Central memory CD8-positive, alpha-beta T cell (primary cell): ENCODE measurements around the gene PCSK6.

Source experiments
- ATAC-seq: fragments of 150-1000 bp; cut with Tn5 transposase; replicated peaks from 2 replicates; pipeline ENCODE4 v1.10.0; 2022; ENCODE audit warnings: mild to moderate bottlenecking, moderate FRiP score, moderate number of reproducible peaks; ENCODE audit not compliant: poor library complexity, severe bottlenecking; ENCODE audit errors: extremely low read depth
- DNase-seq, 2 donors: peaks; one replicate each; pipeline ENCODE4 v3.0.0; 2021; ENCODE audit warnings: low spot score in 2 of 2
- H3K27ac Mint-ChIP-seq: one replicate; pipeline ENCODE4 v1.8.0; 2022; ENCODE audit warnings: low read depth, mild to moderate bottlenecking, moderate library complexity, mixed read lengths
- H3K27me3 Mint-ChIP-seq: one replicate; pipeline ENCODE4 v1.8.0; 2022; ENCODE audit warnings: mixed read lengths
- H3K36me3 Mint-ChIP-seq: one replicate; pipeline ENCODE4 v1.8.0; 2022; ENCODE audit warnings: mild to moderate bottlenecking, moderate library complexity, mixed read lengths; ENCODE audit not compliant: insufficient read depth
- H3K4me1 Mint-ChIP-seq: one replicate; pipeline ENCODE4 v1.8.0; 2022; ENCODE audit warnings: mixed read lengths
- H3K4me3 Mint-ChIP-seq: one replicate; pipeline ENCODE4 v1.8.0; 2022; ENCODE audit warnings: mild to moderate bottlenecking, moderate library complexity, mixed read lengths
- H3K9me3 Mint-ChIP-seq: one replicate; pipeline ENCODE4 v1.8.0; 2022; ENCODE audit warnings: mixed read lengths

PCSK6 gene

DNA sequence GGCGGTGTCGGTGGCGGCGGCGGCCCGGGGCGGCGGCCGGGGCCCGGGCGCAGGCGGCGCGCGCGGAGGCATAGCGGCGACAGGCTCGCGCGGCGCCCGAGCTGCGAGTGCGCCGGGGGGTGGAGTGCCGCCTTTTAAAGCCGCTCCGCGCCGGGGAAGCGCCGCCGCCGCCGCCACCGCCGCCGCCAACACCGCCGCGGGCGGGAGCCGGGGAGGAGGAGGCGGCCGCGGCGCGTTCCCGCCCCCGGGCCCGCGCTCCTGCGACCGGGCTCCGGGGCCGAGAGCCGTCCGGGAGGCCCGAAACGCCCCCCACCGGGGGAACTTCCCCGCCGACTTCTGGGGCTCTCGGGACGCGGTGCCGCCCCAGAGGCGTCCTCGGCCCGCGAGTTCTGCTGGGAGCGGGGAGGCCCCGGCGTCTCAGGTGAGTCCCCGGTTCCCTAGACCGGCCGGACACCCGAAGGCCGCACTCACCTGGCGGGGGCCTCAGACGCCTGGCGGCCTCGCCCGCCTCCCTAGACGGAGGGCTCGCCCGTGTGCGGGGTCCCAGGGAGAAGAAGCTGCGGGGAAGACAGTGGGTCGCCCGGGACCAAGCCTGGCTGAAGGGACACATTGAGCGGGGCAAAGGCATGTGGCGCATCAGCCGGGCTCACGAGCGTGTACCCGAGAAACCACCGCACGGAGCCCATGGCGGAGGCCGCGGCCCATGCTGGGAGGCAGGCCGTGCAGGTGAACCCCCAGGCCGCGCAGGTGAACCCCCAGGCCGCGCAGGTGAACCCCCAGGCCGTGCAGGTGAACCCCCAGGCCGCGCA is at the start of gene PCSK6:
Gene PCSK6, minus strand, starts transcription at position 109 of the 809 bp plus-strand sequence. Its CDS starts 37 bp downstream, at position 72.
- DNase-seq: no peak
- Mint-ChIP-seq H3K4me3 (no peak within 1 kb of the TSS), H3K9me3 (no peaks in the 10 kb centered on the region), H3K36me3 (peaks cover 3% of the 10 kb centered on the region), H3K4me1 (peaks cover 5% of the 10 kb centered on the region), H3K27me3 (peaks cover 62% of the 10 kb centered on the region), H3K27ac (no peak within 1 kb of the TSS)
- no peak for ATAC-seq

DNA sequence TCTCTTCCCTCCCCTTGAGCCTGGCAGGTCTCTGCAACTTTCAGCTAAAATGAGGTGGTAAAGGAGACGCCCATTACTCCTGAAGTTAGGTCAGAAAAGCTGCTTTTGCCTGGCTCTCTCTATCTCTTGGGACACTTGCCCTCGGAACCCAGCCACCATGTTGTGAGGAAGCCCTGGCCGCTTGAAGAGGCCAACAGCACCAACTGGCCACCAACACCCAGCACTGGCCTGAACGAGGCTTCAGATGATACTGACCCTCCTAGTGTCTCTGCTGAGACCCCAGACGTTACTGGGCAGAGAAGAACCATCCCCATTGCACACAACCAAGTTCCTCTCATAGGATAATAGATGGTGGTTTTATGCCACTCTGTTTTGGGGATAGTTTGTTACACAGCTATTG is 49.5 kb upstream of the PCSK6 start:
- ATAC-seq (no peak), DNase-seq (no peak)
- peaks cover 40% of the 10 kb centered on the region for H3K27me3 Mint-ChIP-seq
- no peaks in the 10 kb centered on the region for H3K36me3 Mint-ChIP-seq
- H3K4me3 Mint-ChIP-seq: no peak overlapping the region
- no peaks in the 10 kb centered on the region for H3K4me1 Mint-ChIP-seq
- no peaks in the 10 kb centered on the region for H3K9me3 Mint-ChIP-seq
- no peak overlapping the region for H3K27ac Mint-ChIP-seq

GRCh38 chr15:101538177-101538576 is 48.7 kb upstream of the PCSK6 start:
- no peak overlapping the region for H3K27ac Mint-ChIP-seq

GRCh38 chr15:101537483-101538080 is 48.1 kb upstream of the PCSK6 start:
- Mint-ChIP-seq H3K4me3 (no peak overlapping the region), H3K27me3 (peaks cover 36% of the 10 kb centered on the region), H3K4me1 (no peaks in the 10 kb centered on the region), H3K27ac (no peak overlapping the region), H3K36me3 (peaks cover 1% of the 10 kb centered on the region), H3K9me3 (no peaks in the 10 kb centered on the region)
- no peak for ATAC-seq
- no peak for DNase-seq

More at GRCh38 chr15:101538177-101538576, 48.7 kb upstream of the PCSK6 start:
- Mint-ChIP-seq H3K4me1 (no peaks in the 10 kb centered on the region), H3K27me3 (peaks cover 33% of the 10 kb centered on the region), H3K4me3 (no peak overlapping the region), H3K9me3 (no peaks in the 10 kb centered on the region), H3K36me3 (no peaks in the 10 kb centered on the region)
- ATAC-seq (no peak), DNase-seq (no peak)

DNA sequence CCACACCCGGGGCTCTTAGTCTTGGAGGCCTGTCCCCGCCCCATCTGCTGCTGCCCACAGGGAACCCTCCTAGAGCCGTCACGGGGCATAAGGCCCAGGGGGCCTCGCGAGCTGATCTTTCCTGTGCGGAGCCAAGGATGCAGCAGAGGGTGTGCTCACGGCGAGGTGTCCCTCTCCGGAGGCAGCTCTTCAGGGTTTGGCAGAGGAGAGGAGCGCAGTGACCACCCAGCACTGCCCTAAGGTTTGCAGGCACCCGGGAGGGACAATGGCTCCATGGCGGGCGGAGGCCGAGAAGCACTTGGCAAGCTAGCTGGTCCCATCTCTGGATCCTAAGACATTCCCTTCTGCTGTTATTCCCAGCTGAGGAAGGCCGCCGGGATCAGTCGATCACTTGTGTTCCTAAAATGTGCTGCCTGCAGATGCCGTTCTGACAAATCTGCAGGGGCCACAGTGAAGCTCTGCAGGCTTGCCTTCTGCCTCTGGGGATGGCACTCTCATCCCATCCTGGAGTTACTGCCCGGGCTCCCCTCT is 47.4 kb upstream of the PCSK6 start:
- Mint-ChIP-seq H3K4me3 (no peak overlapping the region), H3K27me3 (peaks cover 42% of the 10 kb centered on the region), H3K4me1 (no peaks in the 10 kb centered on the region), H3K36me3 (peaks cover 1% of the 10 kb centered on the region), H3K27ac (no peak overlapping the region), H3K9me3 (no peaks in the 10 kb centered on the region)
- ATAC-seq: no peak
- no peak for DNase-seq

DNA sequence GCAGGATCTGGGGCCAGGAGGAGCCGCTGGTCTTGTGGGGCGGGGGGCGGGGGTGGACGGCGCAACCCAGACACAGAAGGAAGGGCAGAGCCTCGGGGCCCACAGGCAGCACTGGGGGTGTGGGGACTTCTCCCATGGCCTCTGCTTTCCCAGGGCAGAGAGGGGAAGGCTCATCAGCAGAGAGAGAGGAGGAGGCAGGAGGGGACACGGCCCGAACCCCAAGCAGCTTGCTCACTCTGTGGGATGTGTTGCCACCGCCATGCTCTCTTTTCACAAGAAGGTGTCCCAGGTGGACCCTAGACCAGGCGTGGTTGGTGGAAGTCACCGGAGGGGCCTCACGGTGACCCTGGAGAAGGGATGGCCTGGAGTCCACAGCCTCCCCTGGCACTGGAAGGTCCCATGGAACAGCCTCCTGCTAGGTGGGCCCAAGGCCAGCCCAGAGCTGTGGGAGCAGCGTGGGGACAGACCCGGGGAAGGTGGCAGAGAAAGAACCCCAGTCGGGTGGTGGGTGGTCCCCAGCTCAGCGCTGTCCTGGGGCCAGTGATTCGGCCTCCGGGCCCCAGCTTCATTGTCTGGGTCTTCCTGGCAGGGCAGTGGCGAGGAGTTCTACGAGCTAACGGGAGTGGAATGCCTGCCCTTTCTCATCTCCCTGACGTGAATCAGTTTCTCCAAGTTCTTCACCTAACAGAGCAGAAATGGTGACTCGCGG is 46.8 kb upstream of the PCSK6 start:
- DNase-seq (no peak), ATAC-seq (no peak)
- Mint-ChIP-seq H3K27me3 (peaks cover 42% of the 10 kb centered on the region), H3K27ac (no peak overlapping the region), H3K4me3 (no peak overlapping the region), H3K4me1 (no peaks in the 10 kb centered on the region), H3K36me3 (peaks cover 1% of the 10 kb centered on the region), H3K9me3 (no peaks in the 10 kb centered on the region)

DNA sequence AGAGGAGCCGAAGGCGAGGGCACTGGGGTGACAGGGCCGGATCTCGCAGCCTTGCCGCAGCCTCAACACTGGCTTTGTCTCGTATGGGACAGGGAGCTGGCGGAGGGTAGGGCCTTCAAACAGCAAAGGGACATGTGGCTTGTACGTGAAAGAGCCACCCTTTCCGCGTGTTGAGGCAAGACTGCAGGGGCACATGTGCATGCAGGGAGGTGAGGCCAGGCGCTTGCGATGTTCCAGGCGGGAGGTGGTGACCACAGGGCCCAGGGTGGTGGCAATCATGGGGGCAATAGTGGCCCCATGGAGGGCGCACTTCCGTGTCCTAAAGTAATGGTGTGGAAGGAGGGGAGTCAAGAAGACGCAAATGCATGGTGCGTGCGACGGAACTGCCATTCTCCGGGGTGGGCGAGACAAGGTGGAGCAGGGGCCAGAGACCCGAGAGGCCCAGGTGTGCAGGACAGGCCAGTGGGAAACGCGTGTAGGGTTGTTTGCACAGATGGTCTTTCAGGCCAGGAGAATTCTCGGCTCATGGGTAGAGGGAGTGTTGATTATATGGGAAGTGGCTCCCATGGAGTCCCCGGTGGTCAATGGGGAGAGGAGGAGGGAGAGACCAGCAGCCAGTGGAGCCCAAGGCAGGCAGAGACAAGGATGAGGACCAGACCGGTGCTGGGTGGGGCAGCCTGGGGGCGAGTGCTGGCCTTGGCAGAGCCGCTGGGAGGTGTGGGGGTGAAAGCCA is 45.8 kb upstream of the PCSK6 start:
- Mint-ChIP-seq H3K27ac (no peak overlapping the region), H3K4me3 (no peak overlapping the region), H3K9me3 (no peaks in the 10 kb centered on the region), H3K4me1 (no peaks in the 10 kb centered on the region), H3K27me3 (peaks cover 37% of the 10 kb centered on the region), H3K36me3 (peaks cover 1% of the 10 kb centered on the region)
- DNase-seq (no peak), ATAC-seq (no peak)

GRCh38 chr15:101534376-101534970 is 45.0 kb upstream of the PCSK6 start:
- peaks cover 1% of the 10 kb centered on the region for H3K36me3 Mint-ChIP-seq
- H3K27ac Mint-ChIP-seq: no peak overlapping the region
- peak; percentile 1 to 5 for DNase-seq
- H3K9me3 Mint-ChIP-seq: no peaks in the 10 kb centered on the region
- H3K4me1 Mint-ChIP-seq: no peaks in the 10 kb centered on the region
- H3K4me3 Mint-ChIP-seq: no peak overlapping the region
- H3K27me3 Mint-ChIP-seq: peaks cover 35% of the 10 kb centered on the region
- ATAC-seq: no peak

GRCh38 chr15:101533371-101534140 is 44.0 kb upstream of the PCSK6 start:
- H3K27me3 Mint-ChIP-seq: peaks cover 42% of the 10 kb centered on the region

GRCh38 chr15:101532865-101533264 is 43.4 kb upstream of the PCSK6 start:
- peak; percentile 6 to 8 for DNase-seq
- no peaks in the 10 kb centered on the region for H3K4me1 Mint-ChIP-seq
- no peak overlapping the region for H3K27ac Mint-ChIP-seq
- H3K36me3 Mint-ChIP-seq: peaks cover 1% of the 10 kb centered on the region
- ATAC-seq: no peak
- H3K4me3 Mint-ChIP-seq: no peak overlapping the region
- H3K27me3 Mint-ChIP-seq: peaks cover 49% of the 10 kb centered on the region
- no peaks in the 10 kb centered on the region for H3K9me3 Mint-ChIP-seq

More at GRCh38 chr15:101533371-101534140, 44.0 kb upstream of the PCSK6 start:
- no peaks in the 10 kb centered on the region for H3K9me3 Mint-ChIP-seq
- DNase-seq (peak; percentile 0 to 6), ATAC-seq (no peak)
- H3K36me3 Mint-ChIP-seq: peaks cover 1% of the 10 kb centered on the region
- H3K4me3 Mint-ChIP-seq: no peak overlapping the region
- H3K27ac Mint-ChIP-seq: no peak overlapping the region
- no peaks in the 10 kb centered on the region for H3K4me1 Mint-ChIP-seq

- H3K4me1 Mint-ChIP-seq: no peaks in the 10 kb centered on the region
- DNase-seq (peak; percentile 4 to 9), ATAC-seq (no peak)
- no peak overlapping the region for H3K4me3 Mint-ChIP-seq
- peaks cover 1% of the 10 kb centered on the region for H3K36me3 Mint-ChIP-seq
- no peak overlapping the region for H3K27ac Mint-ChIP-seq
- no peaks in the 10 kb centered on the region for H3K9me3 Mint-ChIP-seq
- H3K27me3 Mint-ChIP-seq: peaks cover 52% of the 10 kb centered on the region
These were observed 41.7 kb upstream of the PCSK6 start for GRCh38 chr15:101531170-101531569.
